ENCODE measurements around the gene FMNL2.

Gene FMNL2

DNA sequence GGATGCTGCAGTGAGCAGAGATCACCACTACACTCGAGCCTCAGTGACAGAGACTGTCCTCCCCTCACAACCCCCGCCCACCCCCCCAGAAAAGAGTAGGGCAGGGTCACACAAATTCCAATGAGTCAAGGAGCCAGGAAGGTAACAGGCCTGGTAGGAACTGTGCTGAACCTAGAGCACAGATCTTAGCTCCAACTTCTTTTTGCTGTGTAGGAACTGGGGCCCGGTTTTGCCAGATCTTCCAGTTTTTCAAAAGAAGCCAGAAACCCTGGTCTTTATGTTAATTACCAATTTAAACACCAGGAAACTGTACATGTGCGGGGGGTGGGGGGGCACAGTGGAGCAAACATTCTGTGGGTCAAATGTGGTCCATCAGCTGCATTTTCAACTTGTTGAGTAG is 311.3 kb downstream of the FMNL2 start:
- Mint-ChIP-seq H3K36me3 (ENCODE audit: low read depth) (peaks cover 8% of the 10 kb centered on the region), H3K27ac (no peak overlapping the region), H3K4me1 (ENCODE audit: low read depth) (no peaks in the 10 kb centered on the region), H3K9me3 (no peaks in the 10 kb centered on the region), H3K27me3 (ENCODE audit: low read depth) (no peaks in the 10 kb centered on the region), H3K4me3 (no peak overlapping the region)
- no peak for DNase-seq (ENCODE audit: low spot score)

DNA sequence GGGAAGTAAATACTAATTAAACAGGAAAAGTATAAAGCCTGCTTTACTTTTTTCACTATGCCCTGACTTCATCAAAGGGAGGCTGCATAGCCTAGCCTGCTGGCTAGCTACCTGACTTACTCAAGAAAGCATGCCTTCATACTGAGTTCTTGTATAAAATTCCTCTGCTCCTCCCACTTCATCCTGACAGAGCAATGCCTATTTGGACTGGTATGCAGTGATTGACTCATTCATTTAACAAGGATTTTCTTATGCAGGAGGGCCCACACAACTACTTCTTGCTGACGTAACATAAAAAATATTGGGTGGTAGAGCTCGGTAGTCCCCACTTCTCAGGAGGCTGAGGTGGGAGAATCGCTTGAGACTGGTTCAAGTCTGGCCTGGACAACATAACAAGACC is 311.8 kb downstream of the FMNL2 start:
- Mint-ChIP-seq H3K27me3 (ENCODE audit: low read depth) (no peaks in the 10 kb centered on the region), H3K9me3 (no peaks in the 10 kb centered on the region), H3K4me3 (no peak overlapping the region), H3K36me3 (ENCODE audit: low read depth) (peaks cover 8% of the 10 kb centered on the region), H3K4me1 (ENCODE audit: low read depth) (no peaks in the 10 kb centered on the region), H3K27ac (no peak overlapping the region)
- no peak for DNase-seq (ENCODE audit: low spot score)

DNA sequence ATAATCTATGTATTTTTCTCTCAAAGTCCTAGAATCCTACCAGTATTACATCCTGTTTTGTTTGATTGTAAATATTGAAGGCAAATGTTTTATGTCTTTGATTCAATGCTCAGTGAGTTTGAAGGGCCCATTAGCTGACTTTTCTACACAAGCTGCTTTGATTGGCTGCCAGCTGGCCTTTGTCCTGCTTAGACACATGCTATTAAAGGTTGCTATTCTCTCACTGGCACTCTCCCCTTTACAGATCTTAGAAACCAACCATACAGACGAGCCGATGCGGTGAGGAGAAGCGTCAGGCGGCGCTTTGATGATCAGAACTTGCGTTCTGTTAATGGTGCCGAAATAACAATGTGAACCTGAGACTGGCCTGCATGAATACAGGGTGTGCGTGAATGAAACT is 312.6 kb downstream of the FMNL2 start:
- peaks cover 12% of the 10 kb centered on the region for H3K36me3 Mint-ChIP-seq (ENCODE audit: low read depth)
- H3K4me3 Mint-ChIP-seq: no peak overlapping the region
- no peak for DNase-seq (ENCODE audit: low spot score)
- no peaks in the 10 kb centered on the region for H3K27me3 Mint-ChIP-seq (ENCODE audit: low read depth)
- no peak overlapping the region for H3K27ac Mint-ChIP-seq
- H3K9me3 Mint-ChIP-seq: no peaks in the 10 kb centered on the region
- no peaks in the 10 kb centered on the region for H3K4me1 Mint-ChIP-seq (ENCODE audit: low read depth)

DNA sequence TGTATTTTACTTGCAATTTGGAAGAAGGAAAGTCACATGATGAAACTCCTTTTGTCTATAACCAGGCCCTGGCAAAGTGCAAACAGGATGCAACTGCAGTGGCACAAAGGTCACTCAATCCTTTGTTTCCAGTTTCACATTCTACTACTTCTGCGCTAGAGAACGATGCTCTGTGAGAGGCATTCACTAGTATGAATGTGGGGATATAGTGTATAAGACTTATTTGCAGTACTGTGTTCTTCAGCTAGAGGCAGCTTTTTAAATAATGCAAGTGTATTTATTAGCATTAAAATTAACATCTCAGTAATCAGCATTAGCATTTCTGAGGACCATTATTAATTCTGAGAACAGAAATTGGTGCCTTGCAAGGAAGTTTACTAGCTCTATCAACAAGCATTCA is 313.4 kb downstream of the FMNL2 start:
- DNase-seq (ENCODE audit: low spot score): no peak
- Mint-ChIP-seq H3K27ac (no peak overlapping the region), H3K4me3 (no peak overlapping the region), H3K9me3 (no peaks in the 10 kb centered on the region), H3K27me3 (ENCODE audit: low read depth) (no peaks in the 10 kb centered on the region), H3K36me3 (ENCODE audit: low read depth) (peaks cover 13% of the 10 kb centered on the region), H3K4me1 (ENCODE audit: low read depth) (no peaks in the 10 kb centered on the region)

DNA sequence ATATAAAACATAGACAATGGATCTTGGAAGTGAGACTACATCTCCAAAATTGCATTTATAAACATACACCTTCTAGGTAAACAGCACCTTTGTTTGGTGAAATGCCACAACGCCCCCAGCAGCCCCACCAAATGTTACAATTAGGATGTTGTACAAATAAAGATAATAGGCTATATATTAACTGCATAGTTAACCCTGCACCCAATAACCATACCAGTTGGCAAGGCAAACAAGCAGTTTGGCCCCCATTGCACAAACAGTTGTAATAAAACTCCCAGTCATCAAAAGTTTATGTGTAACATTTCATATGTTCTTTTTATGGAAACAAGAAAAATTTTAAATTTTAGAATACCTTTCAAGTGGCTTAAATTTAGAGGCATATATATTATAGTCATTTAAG is 315.0 kb downstream of the FMNL2 start:
- H3K27ac Mint-ChIP-seq: no peak overlapping the region
- peaks cover 18% of the 10 kb centered on the region for H3K36me3 Mint-ChIP-seq (ENCODE audit: low read depth)
- H3K4me1 Mint-ChIP-seq (ENCODE audit: low read depth): no peaks in the 10 kb centered on the region
- DNase-seq (ENCODE audit: low spot score): no peak
- no peak overlapping the region for H3K4me3 Mint-ChIP-seq
- H3K9me3 Mint-ChIP-seq: no peaks in the 10 kb centered on the region
- H3K27me3 Mint-ChIP-seq (ENCODE audit: low read depth): no peaks in the 10 kb centered on the region

DNA sequence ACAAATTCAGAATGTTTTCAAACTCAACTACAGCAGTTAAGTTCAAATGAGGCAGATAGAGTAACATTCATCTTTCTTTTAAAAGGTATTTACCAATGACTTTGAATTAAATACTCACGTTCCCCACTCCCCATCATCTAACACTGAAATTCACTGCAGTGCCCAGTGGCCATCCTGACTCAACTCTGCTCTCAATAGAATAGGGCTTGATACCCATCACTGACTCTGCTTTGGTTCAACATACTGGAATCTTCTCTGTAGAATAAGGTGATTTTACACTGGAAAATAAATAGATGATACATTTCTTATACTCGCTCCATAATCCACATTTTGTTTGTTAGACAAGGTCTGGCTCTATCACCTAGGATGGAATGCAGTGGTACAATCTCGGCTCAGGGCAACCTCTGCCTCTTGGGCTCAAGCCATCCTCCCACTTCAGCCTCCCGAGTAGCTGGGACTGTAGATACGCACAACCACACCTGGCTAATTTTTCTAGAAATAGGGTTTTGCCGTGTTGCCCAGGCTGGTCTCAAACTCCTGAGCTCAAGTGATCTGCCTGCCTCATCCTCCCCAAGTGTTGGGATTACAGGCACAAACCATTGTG is 315.9 kb downstream of the FMNL2 start:
- Mint-ChIP-seq H3K27me3 (ENCODE audit: low read depth) (no peaks in the 10 kb centered on the region), H3K4me3 (no peak overlapping the region), H3K36me3 (ENCODE audit: low read depth) (peaks cover 20% of the 10 kb centered on the region), H3K27ac (no peak overlapping the region), H3K9me3 (no peaks in the 10 kb centered on the region), H3K4me1 (ENCODE audit: low read depth) (no peaks in the 10 kb centered on the region)
- no peak for DNase-seq (ENCODE audit: low spot score)

DNA sequence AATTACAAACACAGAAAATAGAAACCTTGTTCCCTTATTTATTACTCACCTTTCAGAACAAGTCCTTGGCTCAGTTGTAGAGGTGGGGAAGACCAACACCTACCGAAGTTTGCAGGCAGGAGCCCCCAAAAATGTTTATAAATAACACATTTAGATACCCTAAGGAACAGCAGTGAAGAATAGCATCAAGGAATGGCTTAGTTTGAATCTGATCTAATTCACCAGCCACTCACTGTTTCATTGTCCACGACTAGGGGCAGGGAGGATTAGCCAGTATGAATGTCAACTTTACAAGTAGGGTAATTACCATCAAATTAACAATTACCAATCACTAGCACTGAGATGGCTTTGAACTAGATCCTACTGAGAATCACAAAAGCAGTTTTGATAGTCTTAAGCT is 316.9 kb downstream of the FMNL2 start:
- Mint-ChIP-seq H3K4me3 (no peak overlapping the region), H3K36me3 (ENCODE audit: low read depth) (peaks cover 27% of the 10 kb centered on the region), H3K4me1 (ENCODE audit: low read depth) (peaks cover 3% of the 10 kb centered on the region), H3K27ac (no peak overlapping the region), H3K27me3 (ENCODE audit: low read depth) (no peaks in the 10 kb centered on the region), H3K9me3 (no peaks in the 10 kb centered on the region)
- no peak for DNase-seq (ENCODE audit: low spot score)

DNA sequence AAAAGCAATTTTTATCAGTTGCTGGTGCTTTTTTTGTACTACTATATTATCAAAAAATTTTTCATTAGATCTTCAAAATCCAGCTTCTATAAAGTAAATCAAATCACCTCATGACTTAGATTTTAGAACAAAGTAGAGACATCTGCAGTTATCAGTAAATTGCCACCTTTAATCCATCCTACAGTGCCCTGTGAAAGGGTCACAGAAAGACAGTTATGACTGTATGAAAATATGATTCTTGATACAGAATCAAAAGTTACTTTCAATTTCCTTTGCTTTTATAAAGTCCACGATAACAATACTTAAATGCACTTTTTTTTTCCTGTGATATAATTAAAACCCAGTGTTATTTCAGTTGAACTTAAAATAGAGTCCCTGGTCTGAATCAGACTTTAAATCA is 320.9 kb downstream of the FMNL2 start:
- Mint-ChIP-seq H3K27ac (no peak overlapping the region), H3K36me3 (ENCODE audit: low read depth) (peaks cover 46% of the 10 kb centered on the region), H3K4me1 (ENCODE audit: low read depth) (peaks cover 3% of the 10 kb centered on the region), H3K27me3 (ENCODE audit: low read depth) (no peaks in the 10 kb centered on the region), H3K9me3 (no peaks in the 10 kb centered on the region), H3K4me3 (no peak overlapping the region)
- no peak for DNase-seq (ENCODE audit: low spot score)

DNA sequence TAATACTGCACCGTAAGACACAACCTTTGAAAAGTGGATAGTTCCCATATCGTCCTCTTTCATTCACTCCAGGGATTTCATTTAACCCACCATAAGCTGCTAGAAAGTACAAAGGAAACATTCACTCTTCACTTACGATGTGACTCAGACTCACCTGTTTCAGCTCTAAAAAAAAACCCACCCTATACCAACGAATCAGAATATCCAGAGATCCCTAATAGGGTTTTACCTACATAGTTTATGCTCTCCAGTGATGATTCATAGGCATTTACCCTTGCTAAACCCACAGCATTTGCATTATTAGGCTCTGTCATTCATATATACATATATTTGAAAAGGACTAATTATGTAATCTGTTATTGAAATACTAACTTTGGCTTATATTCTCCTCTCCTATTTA is 322.1 kb downstream of the FMNL2 start:
- no peak overlapping the region for H3K27ac Mint-ChIP-seq

DNA sequence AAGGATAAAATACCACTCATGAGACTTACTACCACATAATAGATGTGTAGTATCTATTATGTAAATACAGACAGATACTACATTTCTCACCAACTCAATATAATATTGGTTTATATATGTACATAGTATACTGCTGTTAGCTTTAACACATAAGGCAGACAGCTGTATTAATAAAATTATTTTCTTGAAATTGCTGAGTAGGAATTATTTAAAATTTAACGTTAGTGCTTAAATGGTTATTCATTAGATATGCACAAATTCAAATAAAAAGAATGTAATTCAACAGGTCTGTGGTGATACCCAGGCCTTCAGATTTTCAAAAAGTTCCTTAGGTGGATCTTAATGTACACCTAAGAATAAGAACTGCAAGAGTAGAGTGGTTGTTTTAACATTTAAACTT is 323.2 kb downstream of the FMNL2 start:
- H3K27me3 Mint-ChIP-seq (ENCODE audit: low read depth): no peaks in the 10 kb centered on the region
- no peak for DNase-seq (ENCODE audit: low spot score)
- no peaks in the 10 kb centered on the region for H3K9me3 Mint-ChIP-seq
- no peak overlapping the region for H3K4me3 Mint-ChIP-seq
- H3K27ac Mint-ChIP-seq: no peak overlapping the region
- H3K4me1 Mint-ChIP-seq (ENCODE audit: low read depth): peaks cover 3% of the 10 kb centered on the region
- peaks cover 53% of the 10 kb centered on the region for H3K36me3 Mint-ChIP-seq (ENCODE audit: low read depth)

More for the DNA sequence above, 322.1 kb downstream of the FMNL2 start:
- peaks cover 51% of the 10 kb centered on the region for H3K36me3 Mint-ChIP-seq (ENCODE audit: low read depth)
- H3K4me1 Mint-ChIP-seq (ENCODE audit: low read depth): peaks cover 3% of the 10 kb centered on the region
- H3K9me3 Mint-ChIP-seq: no peaks in the 10 kb centered on the region
- H3K27me3 Mint-ChIP-seq (ENCODE audit: low read depth): no peaks in the 10 kb centered on the region
- H3K4me3 Mint-ChIP-seq: no peak overlapping the region
- no peak for DNase-seq (ENCODE audit: low spot score)

DNA sequence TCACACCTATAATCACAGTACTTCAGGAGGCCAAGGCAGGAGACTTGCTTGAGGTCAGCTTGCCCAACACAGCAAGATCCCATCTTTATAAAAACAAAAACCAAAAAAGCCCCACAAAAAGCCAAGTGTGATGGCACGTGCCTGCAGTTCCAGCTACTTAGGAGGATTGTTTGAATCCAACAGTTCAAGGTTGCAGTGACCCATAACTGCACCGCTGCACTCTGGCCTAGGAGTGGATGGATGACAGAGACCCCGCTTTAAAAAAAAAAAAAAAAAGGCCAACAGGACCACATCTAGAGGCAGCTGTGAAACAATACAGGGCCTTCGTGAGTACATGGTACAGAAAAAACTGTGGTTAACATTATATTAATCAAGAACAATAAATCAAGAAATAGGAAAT is 326.1 kb downstream of the FMNL2 start:
- no peak overlapping the region for H3K4me3 Mint-ChIP-seq
- no peaks in the 10 kb centered on the region for H3K9me3 Mint-ChIP-seq
- no peak overlapping the region for H3K27ac Mint-ChIP-seq
- no peak for DNase-seq (ENCODE audit: low spot score)
- peaks cover 2% of the 10 kb centered on the region for H3K4me1 Mint-ChIP-seq (ENCODE audit: low read depth)
- no peaks in the 10 kb centered on the region for H3K27me3 Mint-ChIP-seq (ENCODE audit: low read depth)
- H3K36me3 Mint-ChIP-seq (ENCODE audit: low read depth): peaks cover 60% of the 10 kb centered on the region

DNA sequence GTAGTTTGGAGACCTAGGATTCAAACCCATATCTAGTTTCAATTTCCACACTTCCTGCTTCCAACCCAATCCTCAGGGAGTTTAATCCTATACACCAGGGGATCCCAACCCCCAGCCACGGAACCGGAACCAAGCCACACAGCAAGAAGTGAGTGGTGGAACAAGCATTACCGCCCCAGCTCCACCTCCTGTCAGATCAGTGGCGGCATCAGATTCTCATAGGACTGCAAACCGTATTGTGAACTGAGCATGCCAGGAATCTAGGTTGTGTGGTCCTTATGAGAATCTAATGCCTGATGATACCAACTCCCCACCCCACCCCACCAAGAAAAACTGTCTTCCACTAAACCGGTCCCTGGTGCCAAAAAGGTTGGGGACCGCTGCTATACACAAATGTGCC is 329.8 kb downstream of the FMNL2 start:
- no peaks in the 10 kb centered on the region for H3K9me3 Mint-ChIP-seq
- H3K36me3 Mint-ChIP-seq (ENCODE audit: low read depth): peaks cover 66% of the 10 kb centered on the region
- no peaks in the 10 kb centered on the region for H3K4me1 Mint-ChIP-seq (ENCODE audit: low read depth)
- no peaks in the 10 kb centered on the region for H3K27me3 Mint-ChIP-seq (ENCODE audit: low read depth)
- DNase-seq (ENCODE audit: low spot score): no peak
- H3K4me3 Mint-ChIP-seq: no peak overlapping the region
- no peak overlapping the region for H3K27ac Mint-ChIP-seq

DNA sequence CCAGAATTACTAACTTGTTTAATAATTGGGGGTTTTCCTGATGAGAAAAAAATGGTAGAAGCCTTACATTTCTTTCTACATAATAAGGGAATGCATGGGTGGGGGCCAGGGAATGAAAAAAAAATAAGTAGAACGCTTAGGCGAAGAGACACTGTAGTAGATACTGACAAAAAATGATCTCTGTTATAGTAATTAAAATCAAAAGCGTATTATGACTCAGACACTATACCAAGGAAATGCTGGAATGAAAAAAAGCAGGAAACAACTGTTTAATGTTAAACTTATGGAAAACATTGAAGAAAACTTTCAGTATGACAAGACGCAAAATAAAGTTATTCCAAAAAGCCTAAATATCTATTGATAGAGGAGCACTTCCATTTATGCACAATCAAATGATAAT is 339.4 kb downstream of the FMNL2 start:
- no peak for DNase-seq (ENCODE audit: low spot score)
- H3K4me3 Mint-ChIP-seq: no peak overlapping the region
- H3K27me3 Mint-ChIP-seq (ENCODE audit: low read depth): no peaks in the 10 kb centered on the region
- H3K9me3 Mint-ChIP-seq: no peaks in the 10 kb centered on the region
- H3K27ac Mint-ChIP-seq: no peak overlapping the region
- H3K4me1 Mint-ChIP-seq (ENCODE audit: low read depth): no peaks in the 10 kb centered on the region
- peaks cover 44% of the 10 kb centered on the region for H3K36me3 Mint-ChIP-seq (ENCODE audit: low read depth)

DNA sequence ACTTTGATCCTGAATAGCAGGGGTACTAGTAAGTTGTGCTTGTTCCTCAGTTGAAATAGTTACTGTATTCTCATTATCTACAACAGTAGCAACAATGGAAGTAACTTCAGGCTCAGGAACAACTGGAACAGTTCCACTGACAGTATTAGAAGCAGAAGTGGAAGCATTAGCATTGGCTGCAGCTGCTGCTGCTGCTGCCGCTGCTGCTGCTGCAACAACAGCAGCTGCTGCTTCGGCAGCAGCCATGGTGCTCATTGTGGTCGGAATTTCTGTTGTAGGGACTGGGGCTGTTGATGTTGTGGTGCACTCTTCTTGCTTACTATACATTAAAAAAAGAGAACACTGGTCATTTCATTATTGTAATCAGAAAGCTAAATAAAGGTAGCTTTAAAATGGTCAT is 341.5 kb downstream of the FMNL2 start:
- no peaks in the 10 kb centered on the region for H3K27me3 Mint-ChIP-seq (ENCODE audit: low read depth)
- peaks cover 46% of the 10 kb centered on the region for H3K36me3 Mint-ChIP-seq (ENCODE audit: low read depth)

DNA sequence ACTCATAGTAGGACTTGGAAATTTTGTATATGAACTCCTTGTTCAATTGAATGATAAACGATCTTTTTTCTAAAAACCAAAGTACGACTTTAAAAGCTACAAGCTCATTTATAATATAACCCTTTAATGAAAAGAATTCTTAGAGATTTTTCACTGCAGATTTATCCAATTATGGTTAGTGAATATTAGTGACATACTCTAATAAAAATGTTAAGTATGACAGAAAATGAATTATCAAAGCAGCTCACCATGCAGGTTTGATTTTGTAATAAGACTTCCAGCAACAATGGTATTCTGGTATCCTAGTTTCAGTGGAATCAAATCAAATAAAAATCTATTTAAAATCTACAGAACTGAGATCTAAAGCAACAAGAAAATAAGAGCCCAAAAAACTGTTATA is 343.8 kb downstream of the FMNL2 start:
- H3K27me3 Mint-ChIP-seq (ENCODE audit: low read depth): no peaks in the 10 kb centered on the region
- no peak for DNase-seq (ENCODE audit: low spot score)
- H3K36me3 Mint-ChIP-seq (ENCODE audit: low read depth): peaks cover 38% of the 10 kb centered on the region
- no peak overlapping the region for H3K27ac Mint-ChIP-seq
- H3K4me1 Mint-ChIP-seq (ENCODE audit: low read depth): peaks cover 8% of the 10 kb centered on the region
- no peaks in the 10 kb centered on the region for H3K9me3 Mint-ChIP-seq
- H3K4me3 Mint-ChIP-seq: no peak overlapping the region

More for the DNA sequence above, 341.5 kb downstream of the FMNL2 start:
- Mint-ChIP-seq H3K9me3 (no peaks in the 10 kb centered on the region), H3K4me1 (ENCODE audit: low read depth) (peaks cover under 1% of the 10 kb centered on the region), H3K4me3 (no peak overlapping the region), H3K27ac (no peak overlapping the region)
- DNase-seq (ENCODE audit: low spot score): no peak

Measured in T-helper 2 cell treated with Interferon-gamma antibody and Interleukin-4, amounts not matched to agents 5 μg/mL and 100 μg/mL, for 36 hours (primary cell).